ENCODE measurements around the gene PPP2CA. TPM values are rescaled to one million over a fixed set of nuclear protein-coding genes. Genes with fewer than 3 reads are reported as not detected.
A peak's percentile ranks its signal among the peaks of the same experiment; 100 is the strongest.
"Not testable (repeated sequence)": the region's sequence is repeated elsewhere in the genome, so short reads cannot be mapped to it uniquely, and the experiment has no call there.

The PPP2CA gene
- total and polyA plus RNA-seq, 10 of the 15 experiments (the other 5 are each of a cell fraction or from before 2014, with no cell fraction given): 18.6 to 385 (median 134) TPM

GRCh38 chr5:134267366-134268018 lies 41.6 kb upstream of the PPP2CA start:
- no peak overlapping the region for H3K9ac ChIP-seq (ENCODE audit: control insufficient read depth, insufficient read depth, low read length)
- POLR2A ChIA-PET: interaction anchor here (0.6 kb wide), 1 partner anchor 56 kb away, joined by 3 read pairs; no protein-coding TSS in a partner anchor
- no peaks in the 10 kb centered on the region for H3K36me3 ChIP-seq (ENCODE audit: control insufficient read depth in 2 of 2, insufficient read depth in 2 of 2, low read length in 1 of 2)
- no peaks in the 10 kb centered on the region for H3K4me1 ChIP-seq (ENCODE audit: control insufficient read depth, insufficient read depth, low read length)
- no peak overlapping the region for H3K4me3 ChIP-seq
- H3K9me3 ChIP-seq (replicated peaks; ENCODE audit: control insufficient read depth, insufficient read depth, low read length): no peaks in the 10 kb centered on the region; the same call in 1 of the 3 replicates
- intact Hi-C loops (cut with micrococcal nuclease; ENCODE audit: unreplicated experiment) (no loop called here), in situ Hi-C loops (cut with MboI) (no loop called here)
- RAD21 ChIA-PET (ENCODE audit: unreplicated experiment): no interaction called here
- H2AFZ ChIP-seq (ENCODE audit: control insufficient read depth, low read depth, low read length): no peak overlapping the region
- SMC1A ChIA-PET (ENCODE audit: uncharacterized antibody, unreplicated experiment): no interaction called here
- CTCF ChIA-PET: interaction anchor here (1.1 kb wide), 1 partner anchor 22 kb away, joined by 3 read pairs; no protein-coding TSS in a partner anchor
- FAIRE-seq (no peak), DNase-seq (ENCODE audit: low read depth, low spot score) (no peak), ATAC-seq (no peak)
- H3K4me2 ChIP-seq (ENCODE audit: control insufficient read depth, insufficient read depth): no peak overlapping the region
- H3K27ac ChIP-seq (ENCODE audit: control insufficient read depth, insufficient read depth): no peak overlapping the region
- H4K20me1 ChIP-seq (ENCODE audit: control insufficient read depth, insufficient read depth): no peaks in the 10 kb centered on the region
- no peaks in the 10 kb centered on the region for H3K79me2 ChIP-seq (ENCODE audit: control insufficient read depth, insufficient read depth, low read length)
- WGBS (ENCODE audit: insufficient coverage, insufficient replicate concordance, low lambda C conversion rate, missing lambda C conversion rate): 66% methylated on average over 7 of the region's 7 CpGs
- no peak for TF ChIP-seq CBX5 (IDR thresholded peaks at IDR 0.05; ENCODE audit: low read depth)
- BruUV-seq (replicated peaks): no TSS peak
- no peaks in the 10 kb centered on the region for H3K27me3 ChIP-seq (replicated peaks in 1 of 2; ENCODE audit: control insufficient read depth in 2 of 2, insufficient read depth in 2 of 2, low read length in 1 of 2)

- WGBS (ENCODE audit: insufficient coverage, insufficient replicate concordance, low lambda C conversion rate, missing lambda C conversion rate): 33% methylated on average over 4 of the region's 4 CpGs
- no peaks in the 10 kb centered on the region; a peak in 1 of 4 replicates for H3K27me3 ChIP-seq (replicated peaks in 1 of 2; ENCODE audit: control insufficient read depth in 2 of 2, insufficient read depth in 2 of 2, low read length in 1 of 2)
- ATAC-seq: no peak
- H4K20me1 ChIP-seq (ENCODE audit: control insufficient read depth, insufficient read depth): no peaks in the 10 kb centered on the region
- ChIA-PET POLR2A (no interaction called here), RAD21 (ENCODE audit: unreplicated experiment) (no interaction called here), SMC1A (ENCODE audit: uncharacterized antibody, unreplicated experiment) (no interaction called here), CTCF (no interaction called here)
- no peak for DNase-seq (ENCODE audit: low read depth, low spot score)
- no peaks in the 10 kb centered on the region for H3K79me2 ChIP-seq (ENCODE audit: control insufficient read depth, insufficient read depth, low read length)
- no TSS peak for BruUV-seq (replicated peaks)
- H3K9me3 ChIP-seq (replicated peaks; ENCODE audit: control insufficient read depth, insufficient read depth, low read length): no peaks in the 10 kb centered on the region; the same call in 2 of the 3 replicates
- no peaks in the 10 kb centered on the region for H3K4me1 ChIP-seq (ENCODE audit: control insufficient read depth, insufficient read depth, low read length)
- intact Hi-C loops (cut with micrococcal nuclease; ENCODE audit: unreplicated experiment): no loop called here
- no peaks in the 10 kb centered on the region for H3K36me3 ChIP-seq (ENCODE audit: control insufficient read depth in 2 of 2, insufficient read depth in 2 of 2, low read length in 1 of 2)
- no peak overlapping the region for H3K9ac ChIP-seq (ENCODE audit: control insufficient read depth, insufficient read depth, low read length)
- no peak overlapping the region for H3K4me2 ChIP-seq (ENCODE audit: control insufficient read depth, insufficient read depth)
- FAIRE-seq: no peak
- TF ChIP-seq CHD1 (IDR thresholded peaks at IDR 0.05; ENCODE audit: low read depth, low read length): no peak
- no peak for TF ChIP-seq KDM1A (IDR thresholded peaks at IDR 0.05; ENCODE audit: borderline replicate concordance)
- TF ChIP-seq SPI1 (IDR thresholded peaks at IDR 0.05; ENCODE audit: borderline replicate concordance, insufficient read depth, low read depth, low read length): 0 out of 2 replicates have a peak, but pooled peaks have one; percentile 37
- in situ Hi-C loops (cut with MboI): no loop called here
- no peak overlapping the region for H2AFZ ChIP-seq (ENCODE audit: control insufficient read depth, low read depth, low read length)
- H3K27ac ChIP-seq (ENCODE audit: control insufficient read depth, insufficient read depth): no peak overlapping the region
- no peak overlapping the region for H3K4me3 ChIP-seq
Measured at GRCh38 chr5:134263801-134264200, 37.9 kb upstream of the PPP2CA start.

GRCh38 chr5:134262629-134263028 lies 36.8 kb upstream of the PPP2CA start:
- H3K4me2 ChIP-seq (ENCODE audit: control insufficient read depth, insufficient read depth); SMC1A ChIA-PET (ENCODE audit: uncharacterized antibody, unreplicated experiment); FAIRE-seq; H4K20me1 ChIP-seq (ENCODE audit: control insufficient read depth, insufficient read depth); H3K9me3 ChIP-seq (replicated peaks; ENCODE audit: control insufficient read depth, insufficient read depth, low read length); in situ Hi-C loops (cut with MboI); H3K79me2 ChIP-seq (ENCODE audit: control insufficient read depth, insufficient read depth, low read length); H3K9ac ChIP-seq (ENCODE audit: control insufficient read depth, insufficient read depth, low read length); BruUV-seq (replicated peaks); DNase-seq (ENCODE audit: low read depth, low spot score); H3K36me3 ChIP-seq (ENCODE audit: control insufficient read depth in 2 of 2, insufficient read depth in 2 of 2, low read length in 1 of 2); H3K27me3 ChIP-seq (replicated peaks in 1 of 2; ENCODE audit: control insufficient read depth in 2 of 2, insufficient read depth in 2 of 2, low read length in 1 of 2); H3K4me1 ChIP-seq (ENCODE audit: control insufficient read depth, insufficient read depth, low read length); H2AFZ ChIP-seq (ENCODE audit: control insufficient read depth, low read depth, low read length); H3K4me3 ChIP-seq; POLR2A ChIA-PET; ATAC-seq; RAD21 ChIA-PET (ENCODE audit: unreplicated experiment); CTCF ChIA-PET; intact Hi-C loops (cut with micrococcal nuclease; ENCODE audit: unreplicated experiment); H3K27ac ChIP-seq (ENCODE audit: control insufficient read depth, insufficient read depth): not testable (repeated sequence)
- WGBS (ENCODE audit: insufficient coverage, insufficient replicate concordance, low lambda C conversion rate, missing lambda C conversion rate): 55% methylated on average over 5 of the region's 5 CpGs

Data from GM12878 (cell line).